ENCODE measurements around the gene RNF167.

The RNF167 gene

DNA sequence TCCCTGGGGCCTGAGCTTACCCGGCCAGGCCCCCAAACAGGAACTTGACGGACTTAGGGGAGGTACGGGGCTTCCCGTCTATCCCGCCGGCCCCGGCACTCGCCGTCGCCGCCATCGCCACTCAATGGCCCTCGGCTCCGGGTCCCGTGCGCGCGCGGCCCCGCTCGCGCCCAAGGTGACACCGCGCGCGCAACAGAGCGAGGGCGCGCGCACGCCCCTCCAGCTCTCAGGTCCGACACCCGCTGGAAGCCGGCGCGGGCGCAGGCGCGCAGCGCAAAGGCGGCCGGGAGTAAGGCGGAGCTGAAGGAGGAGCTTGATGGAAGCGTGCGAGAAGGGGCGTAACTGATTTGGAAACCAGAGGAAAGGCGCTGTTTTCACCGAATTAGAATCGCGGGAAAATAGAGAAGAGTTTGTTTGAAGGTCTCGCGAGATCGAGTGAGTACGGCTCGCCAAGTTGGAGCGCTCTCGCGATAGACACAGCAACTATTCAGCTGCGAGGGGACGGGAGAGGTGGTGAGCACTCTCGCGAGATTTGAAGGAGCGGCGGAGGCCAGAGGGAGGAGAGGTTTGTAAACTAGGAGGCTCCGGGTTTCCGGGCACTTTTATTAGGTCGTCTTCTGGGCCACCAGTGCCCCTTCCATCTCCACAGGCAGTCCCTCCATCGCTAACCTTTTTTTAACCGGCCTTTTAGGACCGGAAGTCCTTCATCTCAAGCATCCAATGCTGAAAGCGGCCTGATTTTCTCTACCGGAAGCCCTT lies at the start of gene RNF167, which contains the start of gene SLC25A11:
Gene RNF167, plus strand, starts transcription at position 473 of the 759 bp plus-strand sequence. CDS start 642 bp downstream, outside the sequence.
Gene SLC25A11, minus strand, starts transcription at position 251 of the 759 bp plus-strand sequence. Its CDS starts 136 bp downstream, at position 115.
- peak; percentile 99 for DNase-seq

DNA sequence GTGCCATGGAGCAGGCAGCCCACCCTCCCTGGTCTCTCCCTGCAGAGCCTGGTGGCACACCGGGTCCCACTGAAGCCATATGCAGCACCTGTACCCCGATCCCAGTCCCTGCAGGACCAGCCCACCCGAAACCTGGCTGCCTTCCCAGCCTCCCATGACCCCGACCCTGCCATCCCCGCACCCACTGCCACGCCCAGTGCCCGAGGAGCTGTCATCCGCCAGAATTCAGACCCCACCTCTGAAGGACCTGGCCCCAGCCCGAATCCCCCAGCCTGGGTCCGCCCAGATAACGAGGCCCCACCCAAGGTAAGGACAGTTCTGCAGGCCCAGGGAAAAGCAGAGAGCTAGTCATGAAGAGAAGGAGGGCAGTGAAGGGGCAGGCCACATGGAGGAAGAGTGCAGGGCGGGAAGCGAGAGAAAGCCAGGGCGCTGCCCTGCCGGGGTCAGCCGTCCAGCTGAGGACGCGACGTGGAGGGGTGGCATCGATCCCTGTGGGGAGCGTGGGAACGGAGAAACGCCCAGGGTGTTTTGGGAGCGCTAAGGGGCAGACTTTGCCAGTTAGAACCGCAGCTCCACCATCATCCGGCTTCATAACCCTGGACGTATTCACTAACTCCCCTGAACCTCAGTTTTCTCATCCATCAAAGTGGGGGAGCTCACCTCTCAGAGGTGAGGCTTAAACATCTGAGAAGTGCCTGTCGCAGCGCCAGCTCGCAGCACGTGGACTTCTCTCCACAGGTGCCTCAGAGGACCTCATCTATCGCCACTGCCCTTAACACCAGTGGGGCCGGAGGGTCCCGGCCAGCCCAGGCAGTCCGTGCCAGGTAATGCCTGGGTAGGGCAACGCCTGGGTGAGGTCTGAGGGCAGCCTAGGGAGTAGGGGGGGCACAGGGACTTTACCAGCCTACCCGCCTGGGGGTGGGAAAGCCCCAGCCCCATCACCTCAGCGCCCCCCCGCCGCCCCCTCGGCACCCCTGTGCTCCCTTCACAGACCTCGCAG lies 48.4 kb upstream of the RNF167 start:
- DNase-seq, result no peak

DNA sequence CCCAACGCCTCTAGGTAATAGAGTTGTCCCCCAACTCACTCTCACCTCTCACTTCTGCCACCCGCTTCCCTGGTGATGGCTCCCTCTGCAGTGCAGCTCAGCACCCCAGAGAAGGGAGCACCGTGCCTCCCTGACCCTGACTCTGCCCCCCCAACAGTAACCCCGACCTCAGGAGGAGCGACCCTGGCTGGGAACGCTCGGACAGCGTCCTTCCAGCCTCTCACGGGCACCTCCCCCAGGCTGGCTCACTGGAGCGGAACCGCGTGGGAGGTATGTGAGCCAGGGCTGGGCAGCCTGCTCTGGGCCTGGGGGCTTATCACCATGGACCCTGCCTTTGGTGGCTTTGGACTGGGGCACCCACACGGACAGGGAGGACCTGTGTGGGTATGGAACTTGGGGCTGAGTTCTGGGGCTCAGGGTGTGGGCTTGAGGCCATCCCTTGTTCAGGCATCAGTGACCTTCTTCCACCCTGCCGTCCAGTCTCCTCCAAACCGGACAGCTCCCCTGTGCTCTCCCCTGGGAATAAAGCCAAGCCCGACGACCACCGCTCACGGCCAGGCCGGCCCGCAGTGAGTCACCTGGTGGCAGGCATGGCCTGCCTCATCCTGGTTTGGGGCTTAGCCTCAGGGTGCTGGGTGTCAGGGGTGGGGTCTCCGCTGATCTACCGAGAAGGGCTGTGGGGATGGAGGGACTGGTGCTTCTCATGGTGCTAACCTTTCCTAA lies 47.4 kb upstream of the RNF167 start:
- no peak for DNase-seq

- DNase-seq, result no peak
Observed at GRCh38 chr17:4893272-4893671, 46.8 kb upstream of the RNF167 start.

DNA sequence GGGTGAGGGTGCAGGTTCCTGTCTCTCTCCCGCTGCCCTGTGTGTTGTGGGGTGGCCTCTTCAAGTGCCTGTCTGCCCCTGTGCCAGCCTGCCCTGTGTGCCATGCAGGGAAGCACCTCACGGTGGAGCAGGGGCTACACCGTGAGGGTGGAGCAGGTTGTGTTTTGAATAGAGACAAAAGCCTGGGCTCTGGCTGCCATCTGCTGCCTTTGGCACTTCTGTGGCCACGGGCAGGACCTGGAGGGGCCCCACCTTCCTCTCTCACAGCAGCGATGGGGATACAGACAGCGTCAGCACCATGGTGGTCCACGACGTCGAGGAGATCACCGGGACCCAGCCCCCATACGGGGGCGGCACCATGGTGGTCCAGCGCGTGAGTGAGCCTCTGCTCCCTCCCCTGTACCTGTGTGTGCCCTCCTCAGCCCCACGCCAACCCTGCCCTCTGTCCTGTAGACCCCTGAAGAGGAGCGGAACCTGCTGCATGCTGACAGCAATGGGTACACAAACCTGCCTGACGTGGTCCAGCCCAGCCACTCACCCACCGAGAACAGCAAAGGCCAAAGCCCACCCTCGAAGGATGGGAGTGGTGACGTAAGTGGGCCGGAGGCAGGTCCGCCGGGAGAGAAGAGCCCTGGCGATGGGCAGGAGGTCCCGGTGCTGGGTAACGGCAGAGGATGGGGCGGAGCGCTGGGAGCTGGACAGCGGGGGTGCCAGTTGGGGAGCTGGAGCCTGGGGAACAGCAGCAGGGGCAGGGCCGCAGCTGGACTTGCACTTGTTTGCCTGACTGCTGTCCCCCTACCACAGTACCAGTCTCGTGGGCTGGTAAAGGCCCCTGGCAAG lies 46.1 kb upstream of the RNF167 start:
- DNase-seq, result no peak

DNA sequence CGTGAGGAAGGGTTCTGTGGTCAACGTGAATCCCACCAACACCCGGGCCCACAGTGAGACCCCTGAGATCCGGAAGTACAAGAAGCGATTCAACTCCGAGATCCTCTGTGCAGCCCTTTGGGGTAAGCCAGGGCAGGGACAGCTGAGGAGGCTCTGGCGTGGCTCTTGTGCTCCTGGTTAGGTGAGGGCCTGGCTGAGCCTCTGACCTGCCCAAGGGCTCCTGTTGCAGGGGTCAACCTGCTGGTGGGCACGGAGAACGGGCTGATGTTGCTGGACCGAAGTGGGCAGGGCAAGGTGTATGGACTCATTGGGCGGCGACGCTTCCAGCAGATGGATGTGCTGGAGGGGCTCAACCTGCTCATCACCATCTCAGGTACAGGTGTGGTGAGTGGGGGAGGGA lies 44.9 kb upstream of the RNF167 start:
- DNase-seq, result no peak

GRCh38 chr17:4895657-4896331 lies 44.3 kb upstream of the RNF167 start:
- no peak for DNase-seq

DNA sequence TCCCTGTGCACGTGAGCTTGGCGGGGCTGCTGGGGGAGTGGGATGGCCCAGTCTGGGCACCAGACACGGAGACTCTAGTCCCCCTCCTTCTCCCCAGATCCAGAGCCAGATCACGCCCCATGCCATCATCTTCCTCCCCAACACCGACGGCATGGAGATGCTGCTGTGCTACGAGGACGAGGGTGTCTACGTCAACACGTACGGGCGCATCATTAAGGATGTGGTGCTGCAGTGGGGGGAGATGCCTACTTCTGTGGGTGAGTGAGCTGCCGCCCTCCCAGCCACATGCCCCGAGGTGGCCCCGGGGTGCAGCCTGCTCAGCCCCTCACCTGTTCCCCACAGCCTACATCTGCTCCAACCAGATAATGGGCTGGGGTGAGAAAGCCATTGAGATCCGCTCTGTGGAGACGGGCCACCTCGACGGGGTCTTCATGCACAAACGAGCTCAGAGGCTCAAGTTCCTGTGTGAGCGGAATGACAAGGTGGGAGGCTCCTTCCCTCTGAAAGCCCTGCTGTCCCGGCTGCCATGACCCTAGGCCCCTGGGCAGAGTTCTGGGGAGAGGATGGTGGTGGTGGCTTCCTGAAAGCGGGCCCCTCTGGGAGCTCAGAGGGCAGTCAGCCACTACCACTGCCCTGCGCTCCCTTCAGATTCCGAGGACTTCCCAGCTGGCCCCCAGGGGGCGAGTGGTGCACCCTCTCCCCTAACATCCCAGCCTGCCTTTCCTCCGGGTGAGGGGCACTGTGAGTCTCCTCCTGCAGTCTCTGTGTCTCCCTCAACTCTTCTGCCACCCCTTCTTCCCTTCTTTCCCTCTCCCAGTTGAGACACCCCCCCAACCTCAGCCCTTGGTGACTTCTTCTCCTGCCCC lies 43.5 kb upstream of the RNF167 start:
- no peak for DNase-seq

DNA sequence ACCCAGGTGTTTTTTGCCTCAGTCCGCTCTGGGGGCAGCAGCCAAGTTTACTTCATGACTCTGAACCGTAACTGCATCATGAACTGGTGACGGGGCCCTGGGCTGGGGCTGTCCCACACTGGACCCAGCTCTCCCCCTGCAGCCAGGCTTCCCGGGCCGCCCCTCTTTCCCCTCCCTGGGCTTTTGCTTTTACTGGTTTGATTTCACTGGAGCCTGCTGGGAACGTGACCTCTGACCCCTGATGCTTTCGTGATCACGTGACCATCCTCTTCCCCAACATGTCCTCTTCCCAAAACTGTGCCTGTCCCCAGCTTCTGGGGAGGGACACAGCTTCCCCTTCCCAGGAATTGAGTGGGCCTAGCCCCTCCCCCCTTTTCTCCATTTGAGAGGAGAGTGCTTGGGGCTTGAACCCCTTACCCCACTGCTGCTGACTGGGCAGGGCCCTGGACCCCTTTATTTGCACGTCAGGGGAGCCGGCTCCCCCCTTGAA lies 42.8 kb upstream of the RNF167 start:
- DNase-seq, result no peak

DNA sequence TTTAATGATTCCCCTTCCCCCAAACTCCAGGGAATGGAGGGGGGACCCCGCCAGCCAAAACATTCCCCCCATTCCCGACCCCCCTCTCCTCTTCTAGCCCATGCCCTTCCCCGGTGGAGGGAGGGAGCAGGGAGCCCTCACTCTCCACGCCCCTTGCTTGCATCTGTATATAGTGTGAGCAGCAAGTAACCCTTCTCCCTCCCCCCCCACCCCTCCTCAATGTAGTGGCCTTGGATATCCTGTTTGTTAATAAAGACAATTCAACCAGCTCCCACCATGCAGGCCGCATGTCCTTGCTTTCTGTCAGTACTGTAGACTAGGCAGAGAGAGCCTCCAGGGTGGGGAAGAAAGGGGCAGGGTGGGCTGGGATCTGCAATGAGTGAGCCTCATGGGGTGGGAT lies 42.3 kb upstream of the RNF167 start:
- no peak for DNase-seq

GRCh38 chr17:4898351-4898750 lies 41.7 kb upstream of the RNF167 start:
- no peak for DNase-seq

GRCh38 chr17:4898927-4899326 lies 41.1 kb upstream of the RNF167 start:
- no peak for DNase-seq

DNA sequence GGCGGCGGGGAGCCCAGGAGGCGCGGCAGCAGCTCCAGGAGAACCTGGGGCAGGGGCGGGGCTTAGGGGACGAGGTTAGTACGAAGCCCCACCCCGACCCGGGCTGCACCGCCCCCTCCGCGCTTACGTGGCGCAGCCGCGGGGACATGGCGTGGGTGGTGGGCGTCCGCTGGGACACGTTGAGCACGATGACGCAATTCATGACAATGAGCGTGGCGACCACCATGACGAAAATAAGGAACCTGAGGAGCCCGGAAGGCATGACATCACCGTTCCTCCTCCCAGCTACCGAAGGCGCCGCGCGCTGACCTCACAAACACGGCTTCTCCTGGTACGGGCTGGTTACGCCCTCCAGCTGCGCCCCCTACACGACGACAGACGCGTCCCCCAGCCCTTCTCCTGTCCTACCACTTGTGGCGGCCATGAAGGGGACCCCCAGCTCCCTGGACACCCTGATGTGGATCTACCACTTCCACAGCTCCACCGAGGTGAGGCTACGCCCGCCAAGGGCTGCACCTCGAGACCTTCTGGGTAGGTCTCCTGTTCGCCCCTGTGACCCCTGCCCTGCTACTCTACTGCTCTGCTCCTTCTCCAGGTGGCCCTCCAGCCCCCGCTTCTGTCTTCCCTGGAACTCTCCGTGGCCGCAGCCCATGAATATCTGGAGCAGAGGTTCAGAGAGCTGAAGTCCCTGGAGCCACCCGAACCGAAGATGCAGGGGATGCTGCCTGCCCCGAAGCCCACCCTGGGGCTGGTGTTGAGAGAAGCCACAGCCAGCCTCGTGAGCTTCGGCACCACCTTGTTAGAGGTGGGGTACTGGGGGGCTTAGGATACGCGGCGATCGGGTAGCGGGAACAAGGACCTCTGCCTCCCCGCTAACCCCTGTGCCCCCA lies 40.5 kb upstream of the RNF167 start, which contains the start of gene C17orf107:
Gene C17orf107, plus strand, starts transcription at position 196 of the 890 bp plus-strand sequence. Its CDS starts 227 bp downstream, at position 423.
- DNase-seq, result peak; percentile 38

DNA sequence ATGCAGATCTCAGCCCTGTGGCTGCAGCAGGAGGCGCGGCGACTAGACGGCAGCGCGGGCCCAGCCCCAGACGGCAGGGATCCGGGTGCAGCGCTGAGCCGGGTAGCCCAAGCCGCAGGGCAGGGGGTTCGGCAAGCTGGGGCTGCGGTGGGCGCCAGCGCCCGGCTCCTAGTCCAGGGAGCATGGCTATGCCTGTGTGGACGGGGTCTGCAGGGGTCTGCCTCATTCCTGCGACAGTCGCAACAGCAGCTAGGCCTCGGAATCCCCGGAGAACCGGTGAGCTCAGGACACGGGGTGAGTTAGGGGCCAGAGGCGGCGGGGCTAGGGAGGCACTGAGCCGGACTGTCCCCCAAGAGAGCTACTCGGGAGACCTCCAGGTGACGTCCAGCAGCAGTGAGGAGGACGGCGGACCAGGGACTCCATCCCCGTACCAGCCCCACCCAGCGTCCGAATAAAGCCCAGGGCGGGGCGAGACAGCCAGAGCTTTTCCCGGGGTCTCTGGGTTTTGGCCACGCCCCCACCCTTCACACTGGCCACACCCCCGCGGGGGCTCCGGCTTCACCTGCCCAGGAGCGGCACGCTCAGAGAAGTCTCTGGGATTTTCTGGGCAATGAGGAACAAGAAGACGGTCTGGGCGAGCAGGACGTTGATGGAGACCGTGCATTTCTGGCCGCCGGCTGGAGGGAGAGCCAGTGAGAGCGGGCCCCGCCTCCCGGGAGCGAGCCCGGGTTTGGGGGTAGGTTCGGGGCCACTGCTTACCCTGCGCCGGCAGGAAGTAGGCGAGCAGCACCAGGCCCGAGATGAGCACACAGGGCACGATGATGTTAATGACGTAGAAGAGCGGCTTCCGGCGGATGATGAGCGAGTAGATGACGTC lies 39.6 kb upstream of the RNF167 start:
- DNase-seq, result no peak

DNA sequence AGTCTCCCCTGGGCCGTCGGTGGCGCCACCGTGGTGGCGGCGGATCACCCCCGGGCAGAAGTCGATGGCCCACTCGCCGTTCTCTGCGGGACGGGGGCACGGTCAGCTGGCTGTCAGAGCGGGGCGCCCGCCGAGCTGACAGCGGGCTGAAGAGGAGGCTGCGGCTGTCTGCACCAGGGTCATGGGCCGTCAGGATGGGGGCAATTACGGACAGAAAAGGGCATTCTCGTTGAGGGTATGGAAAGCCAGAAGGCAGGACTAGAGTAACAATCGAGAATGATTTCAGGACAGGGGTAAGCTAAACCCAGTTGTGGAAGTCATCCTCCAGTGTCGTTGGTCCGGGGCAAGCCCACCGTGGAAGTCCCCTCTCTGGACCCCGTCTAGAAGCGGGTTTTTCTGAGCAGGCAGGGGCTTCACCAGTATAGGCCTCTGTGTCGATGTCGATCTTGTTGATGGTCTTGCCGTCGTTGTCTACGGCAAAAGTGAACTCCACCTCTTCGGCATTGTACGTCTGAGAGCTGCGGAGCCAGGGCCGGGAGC lies 38.9 kb upstream of the RNF167 start:
- no peak for DNase-seq

- no peak for DNase-seq
Observed at GRCh38 chr17:4901648-4902344, 38.3 kb upstream of the RNF167 start.

DNA sequence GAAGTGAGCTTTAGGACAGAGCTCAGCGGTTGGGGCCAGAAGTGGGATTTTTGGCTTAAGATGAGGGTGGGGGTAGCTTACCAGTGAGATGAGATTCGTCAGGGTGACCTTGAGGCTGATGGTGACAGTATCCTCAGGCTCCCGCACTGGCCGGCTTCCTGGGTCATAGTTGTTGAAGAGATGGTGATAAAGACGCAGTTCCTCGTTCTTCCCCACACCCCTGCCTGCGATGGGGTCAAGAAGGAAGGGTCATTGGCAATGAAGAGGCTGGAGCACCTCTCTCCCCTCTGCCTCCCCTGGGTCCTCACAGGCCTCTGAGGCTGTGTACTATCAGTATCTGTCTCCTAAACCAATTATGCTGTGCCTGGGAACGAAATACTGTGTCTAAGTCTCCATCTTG lies 37.5 kb upstream of the RNF167 start:
- no peak for DNase-seq
